GM18517 (cell line): ENCODE measurements around the gene RYR1.
"Not testable (repeated sequence)": the region's sequence is repeated elsewhere in the genome, so short reads cannot be mapped to it uniquely, and the experiment has no call there.

Source experiments
- ATAC-seq: cut with Tn5 transposase; IDR thresholded peaks from one replicate; pipeline ENCODE4 v1.9.1; 2021; ENCODE audit warnings: mild to moderate bottlenecking, moderate library complexity; ENCODE audit not compliant: unreplicated experiment

RYR1 gene

GRCh38 chr19:38425810-38426466 lies 7.6 kb upstream of the RYR1 start, which contains the start of gene RASGRP4:
TSS of gene RASGRP4 (minus strand) at chr19:38426219. CDS start at chr19:38426091, 128 bp downstream.
- no peak for ATAC-seq

GRCh38 chr19:38427035-38427677 lies 6.3 kb upstream of the RYR1 start:
- not testable (repeated sequence) for ATAC-seq

DNA sequence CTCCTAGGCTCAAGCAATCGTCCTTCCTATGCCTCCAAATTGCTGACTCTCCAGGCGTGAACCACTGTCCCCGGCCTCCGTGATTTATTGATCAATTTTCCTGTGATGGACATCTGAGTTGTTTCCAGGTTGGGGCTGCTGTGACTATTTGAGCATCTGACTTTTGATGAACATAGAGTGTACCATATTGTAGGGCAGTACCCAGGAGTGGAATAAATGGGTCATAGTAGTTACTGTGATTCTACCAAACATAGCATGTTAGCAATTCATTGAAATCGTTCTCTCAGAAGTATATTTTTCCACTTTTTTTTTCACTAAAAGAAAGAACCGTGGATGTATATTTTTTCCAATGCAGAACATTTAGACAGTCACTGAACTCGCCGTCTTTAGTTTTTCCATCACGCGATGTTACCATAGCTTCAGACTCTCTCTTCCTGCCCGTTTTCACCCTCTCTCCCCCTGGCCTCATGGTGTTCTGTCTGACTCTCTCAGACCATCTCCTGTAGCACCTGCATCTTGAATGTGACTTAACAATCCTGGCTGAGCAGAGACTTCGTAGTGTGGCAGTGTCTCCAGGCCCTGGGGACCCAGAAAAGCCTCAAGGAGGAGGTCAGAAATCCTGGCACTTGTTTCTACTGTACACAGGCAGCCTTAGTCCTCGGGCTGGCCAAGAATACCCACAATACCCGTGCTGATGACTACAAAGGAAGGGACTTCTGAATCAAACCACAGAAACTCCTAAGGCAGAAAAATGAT lies 4.3 kb upstream of the RYR1 start:
- ATAC-seq, result no peak

GRCh38 chr19:38429811-38430156 lies 3.7 kb upstream of the RYR1 start:
- no peak for ATAC-seq

- ATAC-seq, result no peak
These were observed 2.6 kb upstream of the RYR1 start for GRCh38 chr19:38430931-38431330.

GRCh38 chr19:38434549-38435051 lies 1.1 kb downstream of the RYR1 start:
- ATAC-seq, result no peak

- ATAC-seq, result no peak
These were observed 3.8 kb downstream of the RYR1 start for GRCh38 chr19:38437295-38437694.

DNA sequence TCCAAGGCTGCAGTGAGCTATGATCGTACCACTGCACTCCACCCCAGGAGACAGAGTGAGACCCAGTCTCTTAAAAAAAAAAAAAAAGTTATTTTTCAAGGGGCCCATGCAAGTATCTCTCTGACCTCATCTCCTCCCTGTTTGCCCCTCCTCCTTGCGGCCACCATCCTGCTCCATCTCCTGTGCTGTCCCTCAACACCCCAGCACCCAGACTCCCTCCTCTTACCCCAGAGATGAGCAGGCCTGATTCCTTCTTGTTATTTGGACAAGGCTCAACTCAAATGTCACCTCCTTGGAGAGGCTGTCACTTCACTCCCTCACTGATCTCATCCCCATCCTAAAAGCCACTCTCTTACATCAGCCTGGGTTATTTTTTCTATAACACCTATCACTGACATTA lies 4.4 kb downstream of the RYR1 start:
- ATAC-seq, result no peak

DNA sequence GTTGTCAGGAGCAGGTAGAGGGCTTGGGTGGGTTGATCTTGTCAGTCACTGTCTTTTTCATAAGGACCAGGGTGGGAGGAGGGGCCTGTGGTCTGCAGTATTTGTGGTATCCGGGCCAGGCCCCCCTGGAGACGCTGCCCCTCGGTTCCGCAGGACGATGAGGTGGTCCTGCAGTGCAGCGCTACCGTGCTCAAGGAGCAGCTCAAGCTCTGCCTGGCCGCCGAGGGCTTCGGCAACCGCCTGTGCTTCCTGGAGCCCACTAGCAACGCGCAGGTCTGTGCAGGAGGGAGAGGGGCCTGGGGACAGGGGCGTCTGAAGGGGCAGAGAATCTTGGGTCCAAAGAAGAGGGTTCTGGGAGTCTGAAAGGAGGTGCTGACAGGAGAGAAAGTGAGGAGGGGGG lies 7.1 kb downstream of the RYR1 start:
- no peak for ATAC-seq

- ATAC-seq, result no peak
These were observed 8.3 kb downstream of the RYR1 start for GRCh38 chr19:38441657-38442348.

- no peak for ATAC-seq
These were observed 9.2 kb downstream of the RYR1 start for GRCh38 chr19:38442736-38443135.

DNA sequence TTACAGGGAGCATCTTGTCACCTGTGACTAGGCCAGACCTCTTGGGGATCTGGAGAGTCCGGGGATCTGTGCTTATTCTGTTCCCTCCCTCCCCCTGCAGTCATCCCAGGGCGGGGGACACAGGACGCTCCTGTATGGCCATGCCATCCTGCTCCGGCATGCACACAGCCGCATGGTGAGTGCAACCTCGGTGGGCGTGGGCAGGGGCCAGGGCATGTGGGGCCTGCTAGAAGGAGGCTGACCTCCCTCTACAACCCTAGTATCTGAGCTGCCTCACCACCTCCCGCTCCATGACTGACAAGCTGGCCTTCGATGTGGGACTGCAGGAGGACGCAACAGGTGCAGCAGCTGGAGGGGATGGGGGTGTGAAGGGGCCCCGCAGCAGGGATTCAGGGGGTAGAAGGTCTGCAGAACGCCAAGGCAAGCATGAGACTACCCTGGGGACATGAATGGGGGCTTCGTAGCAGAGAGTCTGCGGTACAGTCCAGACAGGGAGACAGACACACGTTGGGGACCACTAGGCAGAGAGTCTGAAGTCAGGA lies 10.0 kb downstream of the RYR1 start:
- no peak for ATAC-seq

DNA sequence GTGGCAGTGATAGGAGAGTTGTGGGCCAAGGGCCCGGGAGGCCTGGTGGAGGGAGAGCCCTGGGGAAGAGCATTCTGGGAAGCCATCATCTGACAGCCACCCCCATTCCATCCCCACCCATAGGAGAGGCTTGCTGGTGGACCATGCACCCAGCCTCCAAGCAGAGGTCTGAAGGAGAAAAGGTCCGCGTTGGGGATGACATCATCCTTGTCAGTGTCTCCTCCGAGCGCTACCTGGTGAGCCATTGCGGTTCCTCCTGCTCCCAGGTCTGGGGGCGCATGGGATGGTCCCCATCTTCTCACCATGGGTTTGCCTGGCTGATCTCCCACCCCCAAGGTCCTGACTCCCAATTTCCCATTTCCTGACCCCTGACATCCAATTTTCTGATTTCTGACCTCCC lies 10.5 kb downstream of the RYR1 start:
- no peak for ATAC-seq

GRCh38 chr19:38445362-38445761 lies 11.9 kb downstream of the RYR1 start:
- ATAC-seq, result no peak

GRCh38 chr19:38448225-38448624 lies 14.7 kb downstream of the RYR1 start:
- ATAC-seq, result no peak

- ATAC-seq, result no peak
These were observed 16.0 kb downstream of the RYR1 start for GRCh38 chr19:38449518-38449917.

DNA sequence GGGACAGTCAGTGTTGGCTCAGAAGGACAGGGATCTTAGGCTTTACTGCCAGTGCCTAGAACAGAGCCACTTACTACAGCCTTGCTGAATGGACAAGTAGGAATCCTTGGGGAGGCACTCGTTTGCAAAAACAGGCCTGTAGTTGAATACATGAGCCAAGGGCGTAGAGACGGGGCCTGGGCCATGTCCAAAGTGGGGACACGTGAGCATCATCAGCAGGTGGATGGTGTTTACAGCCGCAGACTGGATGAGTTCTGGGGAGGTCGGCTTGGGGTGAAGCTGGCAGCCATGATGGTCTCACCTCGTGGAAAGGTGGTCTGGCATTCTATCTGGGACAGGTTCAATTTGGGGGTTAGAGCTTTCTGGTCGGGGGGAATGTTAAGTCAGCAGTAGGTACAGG lies 17.5 kb downstream of the RYR1 start:
- no peak for ATAC-seq

GRCh38 chr19:38451629-38452028 lies 18.1 kb downstream of the RYR1 start:
- ATAC-seq, result no peak

- ATAC-seq, result no peak
These were observed 19.2 kb downstream of the RYR1 start for GRCh38 chr19:38452430-38453366.

DNA sequence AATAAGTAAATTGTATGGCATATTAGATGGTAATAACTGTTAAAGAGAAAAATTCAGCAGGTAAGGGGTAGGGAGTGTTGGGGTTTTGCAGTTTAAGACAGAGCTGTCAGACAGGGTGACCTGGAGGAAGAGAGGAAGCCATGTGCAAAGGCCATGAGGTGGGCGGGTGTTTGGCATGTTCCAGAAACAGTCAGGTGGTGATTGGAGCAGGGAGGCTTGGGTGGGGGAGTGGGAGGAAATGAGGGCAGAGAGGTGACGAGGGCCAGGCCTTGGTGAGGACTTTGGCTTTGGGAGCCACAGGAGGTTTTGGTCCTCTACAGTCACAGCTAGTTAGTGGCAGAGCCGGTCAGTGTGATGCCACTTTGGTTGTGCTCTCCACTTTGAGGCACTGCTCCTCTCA lies 20.1 kb downstream of the RYR1 start:
- ATAC-seq, result no peak
